Body of pancreas (tissue), 4 donors: ENCODE results near the gene GMDS. TPM values are rescaled to one million over a fixed set of nuclear protein-coding genes. Genes with fewer than 3 reads are reported as not detected.
A peak's percentile ranks its signal among the peaks of the same experiment; 100 is the strongest.

Experiments used
- ATAC-seq: fragments of 150-250 bp; one replicate; pipeline ENCODE4 v1.9.1; 2016
- DNase-seq, 4 donors: peaks; one replicate each; pipeline ENCODE4 v3.0.0-alpha.2; 2019
- H3K27ac ChIP-seq, 4 donors: fragments of 200-600 bp; sonication (generic); 1 replicate in 3 of 4; 2 replicates in 1 of 4; pipeline versions ENCODE4 v1.5.1 to v1.6.1; 2016 to 2019; ENCODE audit warnings: mild to moderate bottlenecking in 1 of 4, mixed read lengths in 1 of 4, moderate library complexity in 1 of 4
- H3K27me3 ChIP-seq, 2 donors: fragments of 200-600 bp; sonication (generic); one replicate each; pipeline ENCODE4 v1.6.0; 2016; ENCODE audit warnings: mild to moderate bottlenecking in 1 of 2
- H3K36me3 ChIP-seq, 2 donors: fragments of 200-600 bp; sonication (generic); replicated peaks in 1 of 2; 2 replicates each; pipeline ENCODE4 v1.5.1; 2016; ENCODE audit warnings: low read depth in 2 of 2; ENCODE audit not compliant: insufficient read depth in 1 of 2
- H3K4me1 ChIP-seq: fragments of 200-600 bp; sonication (generic); one replicate; pipeline ENCODE4 v1.6.0; 2016
- H3K4me3 ChIP-seq, 2 donors: fragments of 200-600 bp; sonication (generic); 1 replicate in 1 of 2; 2 replicates in 1 of 2; pipeline ENCODE4 v1.5.1; 2016 to 2019
- H3K9me3 ChIP-seq, 3 donors: fragments of 200-600 bp; sonication (generic); 1 replicate in 2 of 3; 2 replicates in 1 of 3; pipeline ENCODE4 v1.5.1; 2016
- CTCF ChIP-seq, 7 experiments: fragments of 450-650 bp in 4 of 7; fragments of 200-600 bp in 3 of 7; sonication (generic) in 3 of 7; IDR thresholded peaks; one replicate each; pipeline ENCODE4 v1.5.1; 2016 to 2019; ENCODE audit warnings: antibody characterized with exemption in 7 of 7
- POLR2A ChIP-seq, 3 donors: fragments of 450-650 bp; IDR thresholded peaks; one replicate each; pipeline ENCODE4 v1.6.1; 2016; ENCODE audit warnings: antibody characterized with exemption in 3 of 3, mild to moderate bottlenecking in 2 of 3
- WGBS, 2 donors: methylation state at CpG; one replicate each; pipeline ENCODE4 v1.1.5; 2017; 5-methylcytosine and 5-hydroxymethylcytosine counted together
- intact Hi-C: fragments of 100-400 bp; cut with DNase I; formaldehyde crosslinking; loops from one replicate; pipeline ENCODE4 v1.15.1; 2023
- total RNA-seq, 2 donors: library from RNA; depleted of rRNA; stranded (reverse); fragments of >200 nt; gene quantifications; one replicate each; pipeline ENCODE4 v1.1.0, GENCODE V29; 2016

GMDS gene
- total RNA-seq, 2 donors from 2014 or later = 34.5 to 63.3 TPM

GRCh38 chr6:2244261-2245102, 923 bp downstream of the GMDS start:
- Histone ChIP-seq H3K4me1 (peaks cover 30% of the 10 kb centered on the region), H3K4me3 (peak overlapping the region; percentile 57 to 66), H3K27me3 (no peaks in the 10 kb centered on the region), H3K27ac (peak overlapping the region; percentile 95 to 100 (median 100)), H3K36me3 (no peaks in the 10 kb centered on the region), H3K9me3 (no peaks in the 10 kb centered on the region)
- peak in 3 of 4 donors; percentile 40 to 58 (median 51) for DNase-seq
- intact Hi-C loops = no loop called here
- TF ChIP-seq CTCF (IDR thresholded peaks at IDR 0.05) (no peak), POLR2A (IDR thresholded peaks at IDR 0.05) (peak in 1 of 3 donors; percentile 50)
- WGBS, 2 donors = 10 to 13% methylated on average over 21 to 32 of the region's 32 CpGs
- ATAC-seq = peak; percentile 18

GRCh38 chr6:2242311-2242710, 3.1 kb downstream of the GMDS start:
- ATAC-seq (no peak), DNase-seq (no peak)
- Histone ChIP-seq H3K36me3 (no peaks in the 10 kb centered on the region), H3K27ac (no peak overlapping the region), H3K4me3 (no peak overlapping the region), H3K27me3 (no peaks in the 10 kb centered on the region), H3K9me3 (no peaks in the 10 kb centered on the region), H3K4me1 (peaks cover 20% of the 10 kb centered on the region)
- TF ChIP-seq CTCF (IDR thresholded peaks at IDR 0.05) (no peak), POLR2A (IDR thresholded peaks at IDR 0.05) (no peak)
- intact Hi-C loops = no loop called here
- 92% methylated on average over 4 of the region's 4 CpGs for WGBS, 2 donors

GRCh38 chr6:2240961-2241360, 4.4 kb downstream of the GMDS start:
- Histone ChIP-seq H3K36me3 (no peaks in the 10 kb centered on the region), H3K27ac (no peak overlapping the region), H3K9me3 (no peaks in the 10 kb centered on the region), H3K4me1 (peaks cover 14% of the 10 kb centered on the region), H3K4me3 (no peak overlapping the region), H3K27me3 (no peaks in the 10 kb centered on the region)
- intact Hi-C loops = no loop called here
- TF ChIP-seq POLR2A (IDR thresholded peaks at IDR 0.05) (no peak), CTCF (IDR thresholded peaks at IDR 0.05) (no peak)
- WGBS, 2 donors = 95 to 96% methylated on average over 6 of the region's 6 CpGs
- DNase-seq (no peak), ATAC-seq (no peak)

- Histone ChIP-seq H3K27ac (no peak overlapping the region), H3K4me1 (peaks cover 4% of the 10 kb centered on the region), H3K9me3 (no peaks in the 10 kb centered on the region), H3K36me3 (no peaks in the 10 kb centered on the region), H3K27me3 (no peaks in the 10 kb centered on the region), H3K4me3 (no peak overlapping the region)
- DNase-seq (peak in 1 of 4 donors; percentile 24), ATAC-seq (peak; percentile 55)
- intact Hi-C loops = no loop called here
- TF ChIP-seq POLR2A (IDR thresholded peaks at IDR 0.05) (no peak), CTCF (IDR thresholded peaks at IDR 0.05) (no peak)
- 69 to 70% methylated on average over 1 of the region's 1 CpG for WGBS, 2 donors
Measured at GRCh38 chr6:2237001-2237400, 8.4 kb downstream of the GMDS start.
